DND-41 (cell line): Measurements from ENCODE around the gene RALGAPA2.

Experiments
- ATAC-seq: fragments of 200-7000 bp; cut with Tn5 transposase; 3 replicates; pipeline ENCODE4 v1.9.1; 2021; ENCODE audit warnings: low read depth; ENCODE audit not compliant: insufficient read depth
- DNase-seq: peaks from one replicate; pipeline ENCODE4 v3.0.0-alpha.2; 2020
- H2AFZ ChIP-seq: 2 replicates; pipeline ENCODE4 v1.6.0; 2012; ENCODE audit warnings: low read depth, low read length
- H3K27ac ChIP-seq: 2 replicates; pipeline ENCODE4 v1.5.1; 2012; ENCODE audit warnings: low read length, inconsistent platforms
- H3K27me3 ChIP-seq: fragments of 200-600 bp; sonication (generic); 2 replicates; pipeline ENCODE4 v1.6.0; 2012; ENCODE audit warnings: low read length, mild to moderate bottlenecking, inconsistent platforms; ENCODE audit not compliant: insufficient read depth, poor library complexity
- H3K36me3 ChIP-seq: 2 replicates; pipeline ENCODE4 v1.5.1; 2012; ENCODE audit warnings: low read length, inconsistent platforms; ENCODE audit not compliant: insufficient read depth
- H3K4me1 ChIP-seq: 2 replicates; pipeline ENCODE4 v1.5.1; 2012; ENCODE audit warnings: mild to moderate bottlenecking, low read length; ENCODE audit not compliant: insufficient read depth
- H3K4me2 ChIP-seq: 2 replicates; pipeline ENCODE4 v1.6.0; 2012; ENCODE audit warnings: mild to moderate bottlenecking, moderate library complexity, low read length, inconsistent platforms; ENCODE audit not compliant: insufficient read depth
- H3K4me3 ChIP-seq, 2 experiments: fragments of 200-600 bp in 1 of 2; shearing (Covaris generic) in 1 of 2; 2 replicates each; pipeline ENCODE4 v1.5.1; 2012 to 2016; ENCODE audit warnings: inconsistent platforms in 2 of 2, low read length in 2 of 2, mild to moderate bottlenecking in 2 of 2, low read depth in 1 of 2, moderate library complexity in 1 of 2
- H3K79me2 ChIP-seq: 2 replicates; pipeline ENCODE4 v1.6.0; 2012; ENCODE audit warnings: low read length, inconsistent platforms; ENCODE audit not compliant: insufficient read depth
- H3K9ac ChIP-seq: 2 replicates; pipeline ENCODE4 v1.6.0; 2012; ENCODE audit warnings: low read depth, mild to moderate bottlenecking, inconsistent platforms, low read length, moderate library complexity
- H3K9me3 ChIP-seq: 2 replicates; pipeline ENCODE4 v1.5.1; 2012; ENCODE audit warnings: low read length, moderate library complexity, mild to moderate bottlenecking, inconsistent platforms; ENCODE audit not compliant: insufficient read depth, severe bottlenecking
- H4K20me1 ChIP-seq: 2 replicates; pipeline ENCODE4 v1.6.0; 2012; ENCODE audit warnings: low read length; ENCODE audit not compliant: insufficient read depth
- CTCF ChIP-seq: IDR thresholded peaks from 2 replicates; pipeline ENCODE4 v1.5.1; 2012; ENCODE audit warnings: borderline replicate concordance, low read length, moderate library complexity, mild to moderate bottlenecking; ENCODE audit not compliant: poor library complexity, severe bottlenecking; ENCODE audit errors: extremely low read depth
- EZH2 ChIP-seq: IDR thresholded peaks from 3 replicates; pipeline ENCODE4 v1.6.1; 2012; ENCODE audit warnings: borderline replicate concordance, low read depth, mild to moderate bottlenecking, moderate library complexity, low read length, inconsistent platforms; ENCODE audit not compliant: severe bottlenecking

Gene RALGAPA2

GRCh38 chr20:20363799-20364592 lies 348.4 kb downstream of the RALGAPA2 start:
- Histone ChIP-seq H3K36me3 (no peaks in the 10 kb centered on the region), H3K4me3 (no peak overlapping the region), H3K9ac (no peak overlapping the region), H3K4me1 (no peaks in the 10 kb centered on the region), H3K9me3 (peaks cover 3% of the 10 kb centered on the region), H3K27ac (no peak overlapping the region), H3K79me2 (no peaks in the 10 kb centered on the region), H3K4me2 (no peak overlapping the region), H3K27me3 (peaks cover 22% of the 10 kb centered on the region), H4K20me1 (no peaks in the 10 kb centered on the region), H2AFZ (no peak overlapping the region)
- DNase-seq = no peak
- no peak for TF ChIP-seq CTCF
- TF ChIP-seq EZH2 = no peak
- ATAC-seq = no peak

GRCh38 chr20:20363434-20363798 lies 349.0 kb downstream of the RALGAPA2 start:
- no peak overlapping the region for H3K4me3 ChIP-seq
- H3K4me2 ChIP-seq = no peak overlapping the region
- no peaks in the 10 kb centered on the region for H3K36me3 ChIP-seq
- TF ChIP-seq EZH2 = no peak
- TF ChIP-seq CTCF = no peak
- H3K27ac ChIP-seq = no peak overlapping the region
- peaks cover 22% of the 10 kb centered on the region for H3K27me3 ChIP-seq
- H4K20me1 ChIP-seq = no peaks in the 10 kb centered on the region
- DNase-seq = no peak
- no peak for ATAC-seq
- H3K9ac ChIP-seq = no peak overlapping the region
- H2AFZ ChIP-seq = no peak overlapping the region
- no peaks in the 10 kb centered on the region for H3K9me3 ChIP-seq
- H3K79me2 ChIP-seq = no peaks in the 10 kb centered on the region
- no peaks in the 10 kb centered on the region for H3K4me1 ChIP-seq

GRCh38 chr20:20362774-20363433 lies 349.5 kb downstream of the RALGAPA2 start:
- Histone ChIP-seq H3K4me1 (no peaks in the 10 kb centered on the region), H3K9me3 (no peaks in the 10 kb centered on the region), H3K9ac (no peak overlapping the region), H4K20me1 (no peaks in the 10 kb centered on the region), H2AFZ (no peak overlapping the region), H3K4me3 (no peak overlapping the region), H3K4me2 (no peak overlapping the region), H3K79me2 (no peaks in the 10 kb centered on the region), H3K27me3 (peaks cover 22% of the 10 kb centered on the region), H3K27ac (no peak overlapping the region), H3K36me3 (no peaks in the 10 kb centered on the region)
- DNase-seq (no peak), ATAC-seq (no peak)
- TF ChIP-seq EZH2 (no peak), CTCF (no peak)
